Measurements from ENCODE around the gene LSM10. TPM values are rescaled to one million over a fixed set of nuclear protein-coding genes. Genes with fewer than 3 reads are reported as not detected.

The LSM10 gene
- total and polyA plus RNA-seq, 2 of the 4 experiments (the other 2 are of a cell fraction), result 11.7 to 78.9 TPM

DNA sequence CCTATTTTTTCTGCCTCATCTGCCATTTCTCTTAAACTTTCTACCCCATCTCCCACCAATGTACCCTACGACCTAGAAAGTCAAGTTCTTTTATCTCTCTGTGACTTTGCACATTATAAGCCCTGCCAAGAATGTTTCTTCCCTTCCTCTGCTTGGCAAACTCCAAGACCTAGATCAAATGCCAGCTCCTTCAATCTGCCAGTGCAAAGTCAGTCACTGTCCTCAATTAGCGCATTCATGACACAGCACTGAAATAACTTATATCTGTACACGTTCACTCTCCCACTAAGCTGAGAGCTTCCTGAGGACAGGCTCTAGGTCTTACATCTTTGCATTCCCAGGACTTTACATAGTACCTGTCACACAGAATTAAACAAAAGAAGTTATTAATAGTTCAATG lies 21.4 kb upstream of the LSM10 start:
- no peak overlapping the region for H2BK120ac ChIP-seq (ENCODE audit: low read depth, low read length)
- DNase-seq, result no peak
- H3K79me1 ChIP-seq (ENCODE audit: low read depth in 1 of 2, low read length in 2 of 2), result no peaks in the 10 kb centered on the region
- TF ChIP-seq POLR2A (IDR thresholded peaks at IDR 0.05; ENCODE audit: low read depth, low read length) (no peak), MAFK (IDR thresholded peaks at IDR 0.05; ENCODE audit: low read depth, low read length) (no peak), MAZ (IDR thresholded peaks at IDR 0.05; ENCODE audit: borderline replicate concordance, low read depth, low read length) (no peak), RAD21 (IDR thresholded peaks at IDR 0.05; ENCODE audit: low read length) (no peak), RCOR1 (IDR thresholded peaks at IDR 0.05; ENCODE audit: insufficient replicate concordance, low read length) (no peak), NFE2L2 (IDR thresholded peaks at IDR 0.05; ENCODE audit: low read depth, low read length) (no peak), MXI1 (IDR thresholded peaks at IDR 0.05; ENCODE audit: borderline replicate concordance, low read depth, low read length) (no peak), CHD1 (IDR thresholded peaks at IDR 0.05; ENCODE audit: low read depth, low read length) (no peak)
- TF ChIP-seq, protein P1, sequence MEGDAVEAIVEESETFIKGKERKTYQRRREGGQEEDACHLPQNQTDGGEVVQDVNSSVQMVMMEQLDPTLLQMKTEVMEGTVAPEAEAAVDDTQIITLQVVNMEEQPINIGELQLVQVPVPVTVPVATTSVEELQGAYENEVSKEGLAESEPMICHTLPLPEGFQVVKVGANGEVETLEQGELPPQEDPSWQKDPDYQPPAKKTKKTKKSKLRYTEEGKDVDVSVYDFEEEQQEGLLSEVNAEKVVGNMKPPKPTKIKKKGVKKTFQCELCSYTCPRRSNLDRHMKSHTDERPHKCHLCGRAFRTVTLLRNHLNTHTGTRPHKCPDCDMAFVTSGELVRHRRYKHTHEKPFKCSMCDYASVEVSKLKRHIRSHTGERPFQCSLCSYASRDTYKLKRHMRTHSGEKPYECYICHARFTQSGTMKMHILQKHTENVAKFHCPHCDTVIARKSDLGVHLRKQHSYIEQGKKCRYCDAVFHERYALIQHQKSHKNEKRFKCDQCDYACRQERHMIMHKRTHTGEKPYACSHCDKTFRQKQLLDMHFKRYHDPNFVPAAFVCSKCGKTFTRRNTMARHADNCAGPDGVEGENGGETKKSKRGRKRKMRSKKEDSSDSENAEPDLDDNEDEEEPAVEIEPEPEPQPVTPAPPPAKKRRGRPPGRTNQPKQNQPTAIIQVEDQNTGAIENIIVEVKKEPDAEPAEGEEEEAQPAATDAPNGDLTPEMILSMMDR (conservative IDR thresholded peaks at IDR 0.05; ENCODE audit: low read depth, low read length), result no peak
- H2AK5ac ChIP-seq (ENCODE audit: low read depth, low read length), result 0 out of 2 replicates have a peak overlapping the region, but pooled peaks have one; percentile 33
- CTCF ChIA-PET, result interaction anchor here (0.6 to 1.7 kb wide), 6 partner anchors 18 to 119 kb away, joined by 3 to 11 read pairs (median 4); partner anchors contain the start of gene OSCP1
- no peak overlapping the region; a peak in 1 of 4 replicates for H4K8ac ChIP-seq (ENCODE audit: low read depth in 2 of 2, low read length in 2 of 2)
- H3K9me3 ChIP-seq (ENCODE audit: control insufficient read depth, insufficient read depth, low read length), result no peaks in the 10 kb centered on the region
- WGBS, 2 experiments (ENCODE audit: extremely low coverage in 2 of 2, insufficient read length in 1 of 2), result 85% methylated on average over 2 of the region's 3 CpGs; no CpG with 5 or more reads in 1 of the 2 experiments
- no peaks in the 10 kb centered on the region for H3K9me1 ChIP-seq (ENCODE audit: insufficient read depth, low read length)
- H3K36me3 ChIP-seq (ENCODE audit: control insufficient read depth, insufficient read depth, low read length), result peaks cover 3% of the 10 kb centered on the region; the same call in 1 of the 2 replicates
- H3K27me3 ChIP-seq (ENCODE audit: control insufficient read depth, insufficient read depth, low read length), result no peaks in the 10 kb centered on the region
- H3K9ac ChIP-seq (ENCODE audit: low read depth, low read length), result no peak overlapping the region
- H3K4me1 ChIP-seq (ENCODE audit: control insufficient read depth, insufficient read depth, low read length), result peaks cover 5% of the 10 kb centered on the region
- 0 out of 2 replicates have a peak overlapping the region, but pooled peaks have one; percentile 36 for H3K18ac ChIP-seq (ENCODE audit: low read depth, low read length)
- H3K4me3 ChIP-seq (ENCODE audit: insufficient read depth, low read depth, low read length), result no peak overlapping the region
- H3K27ac ChIP-seq (ENCODE audit: insufficient read depth, low read length), result peak overlapping the region; percentile 23; the same call in 1 of the 2 replicates
- no peak overlapping the region for H3K23ac ChIP-seq (ENCODE audit: low read depth, low read length)
- no peak overlapping the region for H2AFZ ChIP-seq (replicated peaks; ENCODE audit: low read length, poor library complexity)
- H2AK9ac ChIP-seq (replicated peaks; ENCODE audit: low read depth, low read length, poor library complexity), result no peak overlapping the region
- no peak overlapping the region for H3K4me2 ChIP-seq (ENCODE audit: low read depth, low read length)
- POLR2A ChIA-PET (ENCODE audit: unreplicated experiment), result interaction anchor here (0.8 to 1.4 kb wide), 2 partner anchors 32 to 268 kb away, joined by 3 to 4 read pairs; no protein-coding TSS in a partner anchor
- dilution Hi-C loops (cut with HindIII; ENCODE audit: low sequenced_read_pairs, unreplicated experiment), result no loop called here
- H4K91ac ChIP-seq (ENCODE audit: insufficient read depth, low read depth, low read length), result no peak overlapping the region
- intact Hi-C loops (cut with micrococcal nuclease), result no loop called here
- in situ Hi-C loops (cut with MboI; ENCODE audit: low sequenced_read_pairs), result loop anchor here (25.0 kb wide), 1 partner anchor 307 kb away; no protein-coding TSS in a partner anchor
- H2BK20ac ChIP-seq (ENCODE audit: low read depth, low read length), result 0 out of 2 replicates have a peak overlapping the region, but pooled peaks have one; percentile 0
- no TSS peak for BruUV-seq (replicated peaks)
- H2BK15ac ChIP-seq (ENCODE audit: low read depth, low read length), result peak overlapping the region; percentile 32; the same call in 1 of the 3 replicates
- H2BK5ac ChIP-seq (ENCODE audit: low read depth, low read length, poor library complexity, severe bottlenecking), result no peak overlapping the region
- no peak overlapping the region for H3K56ac ChIP-seq (ENCODE audit: extremely low read depth, insufficient read depth, low read length)
- H3K14ac ChIP-seq (replicated peaks; ENCODE audit: low read depth, low read length), result no peak overlapping the region
- no peak; the same call in 1 of the 2 replicates for ATAC-seq (ENCODE audit: low read depth)
- no peaks in the 10 kb centered on the region for H4K20me1 ChIP-seq (ENCODE audit: insufficient read depth, low read length)
- H3K4ac ChIP-seq (ENCODE audit: low read depth, low read length), result no peak overlapping the region; the same call in 1 of the 2 replicates
- peak overlapping the region; percentile 19; the same call in 1 of the 2 replicates for H4K5ac ChIP-seq (ENCODE audit: low read depth, low read length)
